ENCODE results near the gene MLLT10. TPM values are rescaled to one million over a fixed set of nuclear protein-coding genes. Genes with fewer than 3 reads are reported as not detected.

The MLLT10 gene
- total and polyA plus RNA-seq, 9 of the 15 experiments (the other 6 are each of a cell fraction or from before 2014, with no cell fraction given): 18.8 to 81.4 (median 64.2) TPM

DNA sequence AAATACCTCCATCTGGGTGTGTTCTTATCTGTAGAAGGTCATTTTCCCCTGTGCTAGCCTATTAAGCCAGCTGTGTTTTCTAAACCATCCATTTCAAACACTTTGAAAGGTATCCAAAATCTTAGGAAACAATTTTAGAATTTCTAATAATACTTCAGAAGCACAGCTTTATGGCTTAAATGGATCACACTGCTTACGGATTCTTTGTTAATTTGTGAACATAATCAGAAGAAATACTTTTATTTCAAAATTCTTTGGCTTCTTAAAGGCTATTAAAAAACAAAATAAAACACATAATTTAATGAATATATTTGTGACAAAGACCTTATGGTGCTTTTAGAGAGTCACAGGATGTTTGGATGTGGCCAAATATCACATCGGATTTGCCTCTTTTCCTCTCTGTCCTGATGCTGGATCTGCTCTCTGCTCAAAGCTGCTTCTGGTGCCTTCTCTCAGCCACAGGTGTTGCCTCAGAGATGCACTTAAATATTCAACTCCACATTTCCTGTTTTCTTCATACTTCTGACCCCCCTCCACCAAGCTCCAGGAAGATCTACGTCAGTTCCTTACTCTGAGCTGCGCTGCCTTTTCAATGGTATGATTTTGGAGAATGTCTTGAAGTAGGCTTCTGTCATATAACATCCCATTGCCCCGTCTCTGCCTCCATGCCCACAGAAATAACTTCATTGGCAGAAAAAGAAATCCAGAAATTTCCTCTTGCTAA lies 230.6 kb downstream of the MLLT10 start:
- Histone ChIP-seq H3K9ac (ENCODE audit: insufficient read depth in 1 of 2, low read depth in 2 of 2, low read length in 2 of 2) (no peak overlapping the region), H4K20me1 (replicated peaks; ENCODE audit: control insufficient read depth, insufficient read depth, low read length) (no peaks in the 10 kb centered on the region), H3K4me1 (replicated peaks in 1 of 2; ENCODE audit: control insufficient read depth in 2 of 2, insufficient read depth in 2 of 2, low read length in 2 of 2) (no peaks in the 10 kb centered on the region), H3K36me3 (ENCODE audit: control insufficient read depth, insufficient read depth, low read length) (peaks cover 10% of the 10 kb centered on the region; the same call in 2 of the 3 replicates), H2AFZ (ENCODE audit: low read depth, low read length) (no peak overlapping the region), H3K79me2 (ENCODE audit: control insufficient read depth, insufficient read depth, low read length) (no peaks in the 10 kb centered on the region), H3K4me3 (no peak overlapping the region), H3K27me3 (ENCODE audit: control insufficient read depth in 2 of 2, insufficient read depth in 2 of 2, low read length in 2 of 2) (no peaks in the 10 kb centered on the region), H3K27ac (ENCODE audit: extremely low read depth, low read depth, low read length) (no peak overlapping the region), H3K4me2 (ENCODE audit: insufficient read depth, low read length) (no peak overlapping the region), H3K9me3 (replicated peaks; ENCODE audit: control insufficient read depth, insufficient read depth, low read depth, low read length) (no peaks in the 10 kb centered on the region), H3K9me1 (ENCODE audit: control insufficient read depth, insufficient read depth, low read length) (no peaks in the 10 kb centered on the region)
- FAIRE-seq (no peak), ATAC-seq (no peak), DNase-seq (ENCODE audit: extremely low read depth in 1 of 4, low spot score in 3 of 4) (no peak)
- ChIA-PET POLR2A (no interaction called here), CTCF (ENCODE audit: low intra/inter-chr PET ratio) (no interaction called here)
- TF ChIP-seq PRMT5 (CRISPR knock-in tag; IDR thresholded peaks at IDR 0.05) (no peak), FOXK2 (conservative IDR thresholded peaks at IDR 0.05 in 1 of 2, IDR thresholded peaks at IDR 0.05 in 1 of 2; ENCODE audit: low read depth in 2 of 2) (no peak)
- TF ChIP-seq, protein P1, sequence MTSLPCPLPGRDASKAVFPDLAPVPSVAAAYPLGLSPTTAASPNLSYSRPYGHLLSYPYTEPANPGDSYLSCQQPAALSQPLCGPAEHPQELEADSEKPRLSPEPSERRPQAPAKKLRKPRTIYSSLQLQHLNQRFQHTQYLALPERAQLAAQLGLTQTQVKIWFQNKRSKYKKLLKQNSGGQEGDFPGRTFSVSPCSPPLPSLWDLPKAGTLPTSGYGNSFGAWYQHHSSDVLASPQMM (CRISPR knock-in tag; IDR thresholded peaks at IDR 0.05): no peak
- TF ChIP-seq, protein P2, sequence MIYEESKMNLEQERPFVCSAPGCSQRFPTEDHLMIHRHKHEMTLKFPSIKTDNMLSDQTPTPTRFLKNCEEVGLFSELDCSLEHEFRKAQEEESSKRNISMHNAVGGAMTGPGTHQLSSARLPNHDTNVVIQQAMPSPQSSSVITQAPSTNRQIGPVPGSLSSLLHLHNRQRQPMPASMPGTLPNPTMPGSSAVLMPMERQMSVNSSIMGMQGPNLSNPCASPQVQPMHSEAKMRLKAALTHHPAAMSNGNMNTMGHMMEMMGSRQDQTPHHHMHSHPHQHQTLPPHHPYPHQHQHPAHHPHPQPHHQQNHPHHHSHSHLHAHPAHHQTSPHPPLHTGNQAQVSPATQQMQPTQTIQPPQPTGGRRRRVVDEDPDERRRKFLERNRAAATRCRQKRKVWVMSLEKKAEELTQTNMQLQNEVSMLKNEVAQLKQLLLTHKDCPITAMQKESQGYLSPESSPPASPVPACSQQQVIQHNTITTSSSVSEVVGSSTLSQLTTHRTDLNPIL (CRISPR knock-in tag; IDR thresholded peaks at IDR 0.05): no peak
- 94% methylated on average over 5 of the region's 5 CpGs for WGBS (ENCODE audit: insufficient coverage, low coverage, missing lambda C conversion rate)
- BruUV-seq (replicated peaks): no TSS peak
- intact Hi-C loops (cut with micrococcal nuclease) (no loop called here), in situ Hi-C loops (cut with MboI) (no loop called here)
